Testis (tissue), 3 donors: Measurements from ENCODE around the gene AASDH. TPM values are rescaled to one million over a fixed set of nuclear protein-coding genes. Genes with fewer than 3 reads are reported as not detected.

Experiments used
- DNase-seq: peaks from one replicate; pipeline ENCODE4 v3.0.0-alpha.2; 2019
- H3K27ac ChIP-seq, 2 donors: fragments of 200-600 bp; sonication (generic); one replicate each; pipeline ENCODE4 v1.5.1; 2019
- H3K27me3 ChIP-seq: fragments of 200-600 bp; sonication (generic); one replicate; pipeline ENCODE4 v1.5.1; 2019
- H3K36me3 ChIP-seq: fragments of 200-600 bp; sonication (generic); one replicate; pipeline ENCODE4 v1.5.1; 2017; ENCODE audit warnings: low read depth; ENCODE audit errors: missing control alignments
- H3K4me1 ChIP-seq: fragments of 200-600 bp; sonication (generic); one replicate; pipeline ENCODE4 v1.5.1; 2019
- H3K4me3 ChIP-seq, 2 donors: fragments of 200-600 bp; sonication (generic); one replicate each; pipeline ENCODE4 v1.5.1; 2017 to 2019
- H3K9me3 ChIP-seq: fragments of 200-600 bp; sonication (generic); one replicate; pipeline ENCODE4 v1.5.1; 2017
- CTCF ChIP-seq, 3 experiments: fragments of 450-650 bp in 2 of 3; fragments of 200-600 bp in 1 of 3; sonication (generic) in 1 of 3; IDR thresholded peaks; one replicate each; pipeline ENCODE4 v1.5.1; 2016 to 2019; ENCODE audit warnings: antibody characterized with exemption in 3 of 3, mild to moderate bottlenecking in 2 of 3, moderate library complexity in 1 of 3
- POLR2A ChIP-seq: fragments of 450-650 bp; IDR thresholded peaks from one replicate; pipeline ENCODE4 v1.6.1; 2017; ENCODE audit warnings: antibody characterized with exemption, mild to moderate bottlenecking, moderate library complexity
- WGBS, 2 donors: methylation state at CpG; one replicate each; pipeline ENCODE4 v1.1.5; 2018; 5-methylcytosine and 5-hydroxymethylcytosine counted together
- intact Hi-C: fragments of 100-400 bp; cut with DNase I; formaldehyde crosslinking; loops from one replicate; pipeline ENCODE4 v1.15.1; 2023; ENCODE audit warnings: low total_unique reads
- polyA plus RNA-seq: library from polyadenylated mRNA; stranded (reverse); fragments of 350-450 nt; fragmentation: Illumina TruSeq; extraction: RNeasy Lipid Tissue Mini Kit (QIAGEN cat#74804); gene quantifications from one replicate; pipeline ENCODE4 v1.2.3, GENCODE V29; 2014; ENCODE audit warnings: low read depth, low replicate concordance; ENCODE audit not compliant: insufficient read depth
- total RNA-seq, 2 donors: library from RNA; depleted of rRNA; stranded (reverse); fragments of >200 nt; gene quantifications; one replicate each; pipeline ENCODE4 v1.2.3, GENCODE V29; 2016

Gene AASDH
- total and polyA plus RNA-seq, 3 donors from 2014 or later: 7.8 to 19.5 (median 12.3) TPM

GRCh38 chr4:56348576-56348975 lies 38.7 kb downstream of the AASDH start:
- intact Hi-C loops: no loop called here
- WGBS, 2 donors: 89 to 98% methylated on average over 3 of the region's 3 CpGs

GRCh38 chr4:56345458-56345857 lies 41.8 kb downstream of the AASDH start:
- Histone ChIP-seq H3K27me3 (no peaks in the 10 kb centered on the region), H3K27ac (no peak overlapping the region), H3K4me1 (no peaks in the 10 kb centered on the region), H3K9me3 (no peaks in the 10 kb centered on the region), H3K36me3 (no peaks in the 10 kb centered on the region), H3K4me3 (no peak overlapping the region)
- intact Hi-C loops: no loop called here
- TF ChIP-seq CTCF (IDR thresholded peaks at IDR 0.05) (no peak), POLR2A (no peak)
- DNase-seq: no peak
- 90 to 92% methylated on average over 4 of the region's 4 CpGs for WGBS, 2 donors

More at GRCh38 chr4:56348576-56348975, 38.7 kb downstream of the AASDH start:
- DNase-seq: no peak
- no peak overlapping the region for H3K27ac ChIP-seq
- no peaks in the 10 kb centered on the region for H3K9me3 ChIP-seq
- H3K36me3 ChIP-seq: no peaks in the 10 kb centered on the region
- TF ChIP-seq CTCF (IDR thresholded peaks at IDR 0.05): no peak
- TF ChIP-seq POLR2A: no peak
- no peaks in the 10 kb centered on the region for H3K27me3 ChIP-seq
- H3K4me1 ChIP-seq: no peaks in the 10 kb centered on the region
- H3K4me3 ChIP-seq: no peak overlapping the region

- Histone ChIP-seq H3K27me3 (no peaks in the 10 kb centered on the region), H3K4me3 (no peak overlapping the region), H3K27ac (no peak overlapping the region), H3K36me3 (no peaks in the 10 kb centered on the region), H3K4me1 (no peaks in the 10 kb centered on the region), H3K9me3 (no peaks in the 10 kb centered on the region)
- WGBS, 2 donors: 53 to 61% methylated on average over 1 of the region's 1 CpG
- intact Hi-C loops: no loop called here
- TF ChIP-seq CTCF (IDR thresholded peaks at IDR 0.05): no peak
- no peak for TF ChIP-seq POLR2A
- no peak for DNase-seq
Observed at GRCh38 chr4:56342746-56343145, 44.5 kb downstream of the AASDH start.

- Histone ChIP-seq H3K27me3 (no peaks in the 10 kb centered on the region), H3K36me3 (no peaks in the 10 kb centered on the region), H3K4me1 (no peaks in the 10 kb centered on the region), H3K27ac (no peak overlapping the region), H3K9me3 (no peaks in the 10 kb centered on the region), H3K4me3 (no peak overlapping the region)
- no peak for TF ChIP-seq CTCF (IDR thresholded peaks at IDR 0.05)
- TF ChIP-seq POLR2A: no peak
- WGBS, 2 donors: 60 to 64% methylated on average over 2 of the region's 2 CpGs
- intact Hi-C loops: no loop called here
- no peak for DNase-seq
Observed at GRCh38 chr4:56330691-56331090, 56.6 kb downstream of the AASDH start.

- no peak for TF ChIP-seq POLR2A
- no peak for DNase-seq
- H3K4me1 ChIP-seq: no peaks in the 10 kb centered on the region
- H3K27me3 ChIP-seq: no peaks in the 10 kb centered on the region
- no peaks in the 10 kb centered on the region for H3K9me3 ChIP-seq
- no peak overlapping the region for H3K4me3 ChIP-seq
- no peak overlapping the region for H3K27ac ChIP-seq
- 77 to 88% methylated on average over 2 of the region's 2 CpGs for WGBS, 2 donors
- H3K36me3 ChIP-seq: no peaks in the 10 kb centered on the region
- intact Hi-C loops: no loop called here
Observed at GRCh38 chr4:56326363-56326762, 60.9 kb downstream of the AASDH start.
